ENCODE measurements around the gene HTT.

Gene HTT

GRCh38 chr4:3226944-3227343 is 152.5 kb downstream of the HTT start:
- no peaks in the 10 kb centered on the region for H3K27me3 ChIP-seq
- no peak for TF ChIP-seq CTCF (IDR thresholded peaks at IDR 0.05; ENCODE audit: low read depth, low read length)
- no peak overlapping the region for H3K4me3 ChIP-seq (ENCODE audit: low read depth, low read length)
- no peaks in the 10 kb centered on the region for H3K4me1 ChIP-seq
- DNase-seq = no peak
- no peaks in the 10 kb centered on the region for H3K9me3 ChIP-seq
- peaks cover 59% of the 10 kb centered on the region for H3K36me3 ChIP-seq

GRCh38 chr4:3227878-3228675 is 153.6 kb downstream of the HTT start:
- H3K9me3 ChIP-seq = no peaks in the 10 kb centered on the region
- TF ChIP-seq CTCF (IDR thresholded peaks at IDR 0.05; ENCODE audit: low read depth, low read length) = no peak
- no peak for DNase-seq
- no peak overlapping the region for H3K4me3 ChIP-seq (ENCODE audit: low read depth, low read length)
- H3K4me1 ChIP-seq = no peaks in the 10 kb centered on the region
- no peaks in the 10 kb centered on the region for H3K27me3 ChIP-seq
- H3K36me3 ChIP-seq = peaks cover 57% of the 10 kb centered on the region

- Histone ChIP-seq H3K9me3 (no peaks in the 10 kb centered on the region), H3K4me1 (peaks cover 2% of the 10 kb centered on the region; the same call in 1 of the 2 replicates), H3K4me3 (ENCODE audit: low read depth, low read length) (no peak overlapping the region), H3K27me3 (no peaks in the 10 kb centered on the region), H3K36me3 (peaks cover 51% of the 10 kb centered on the region)
- no peak for DNase-seq
- TF ChIP-seq CTCF (IDR thresholded peaks at IDR 0.05; ENCODE audit: low read depth, low read length) = no peak
Measured at GRCh38 chr4:3228881-3229280, 154.4 kb downstream of the HTT start.

GRCh38 chr4:3229328-3229727 is 154.8 kb downstream of the HTT start:
- TF ChIP-seq CTCF (IDR thresholded peaks at IDR 0.05; ENCODE audit: low read depth, low read length) = no peak
- Histone ChIP-seq H3K27me3 (no peaks in the 10 kb centered on the region), H3K4me1 (peaks cover 4% of the 10 kb centered on the region; the same call in 1 of the 2 replicates), H3K36me3 (peaks cover 47% of the 10 kb centered on the region), H3K9me3 (no peaks in the 10 kb centered on the region), H3K4me3 (ENCODE audit: low read depth, low read length) (no peak overlapping the region)
- no peak for DNase-seq

GRCh38 chr4:3229964-3230363 is 155.5 kb downstream of the HTT start:
- no peak for DNase-seq
- peaks cover 43% of the 10 kb centered on the region for H3K36me3 ChIP-seq
- no peak for TF ChIP-seq CTCF (IDR thresholded peaks at IDR 0.05; ENCODE audit: low read depth, low read length)
- H3K27me3 ChIP-seq = no peaks in the 10 kb centered on the region
- H3K4me1 ChIP-seq = peaks cover 4% of the 10 kb centered on the region; the same call in 1 of the 2 replicates
- no peaks in the 10 kb centered on the region for H3K9me3 ChIP-seq
- H3K4me3 ChIP-seq (ENCODE audit: low read depth, low read length) = no peak overlapping the region

- TF ChIP-seq CTCF (IDR thresholded peaks at IDR 0.05; ENCODE audit: low read depth, low read length) = no peak
- H3K27me3 ChIP-seq = no peaks in the 10 kb centered on the region
- peaks cover 4% of the 10 kb centered on the region; the same call in 1 of the 2 replicates for H3K4me1 ChIP-seq
- peaks cover 53% of the 10 kb centered on the region for H3K36me3 ChIP-seq
- H3K4me3 ChIP-seq (ENCODE audit: low read depth, low read length) = no peak overlapping the region
- no peaks in the 10 kb centered on the region for H3K9me3 ChIP-seq
- DNase-seq = no peak
Measured at GRCh38 chr4:3231471-3231870, 157.0 kb downstream of the HTT start.
